Adrenal gland (tissue), 12 donors: ENCODE measurements around the gene RNF128. TPM values are rescaled to one million over a fixed set of nuclear protein-coding genes. Genes with fewer than 3 reads are reported as not detected.

Experiments
- DNase-seq, 7 donors: peaks; one replicate each; pipeline ENCODE4 v3.0.0-alpha.2; 2019 to 2020
- H3K27ac ChIP-seq, 5 donors: fragments of 200-600 bp; sonication (generic) in 4 of 5; 1 replicate in 3 of 5; 2 replicates in 2 of 5; pipeline versions ENCODE4 v1.5.1 to v1.8.0; 2016 to 2020; ENCODE audit warnings: mild to moderate bottlenecking in 1 of 5
- H3K27me3 ChIP-seq: fragments of 200-600 bp; 2 replicates; pipeline ENCODE4 v1.8.0; 2021
- H3K36me3 ChIP-seq, 2 donors: fragments of 200-600 bp; replicated peaks in 1 of 2; 1 replicate in 1 of 2; 2 replicates in 1 of 2; pipeline versions ENCODE4 v1.5.1 to v1.8.0; 2018 to 2022
- H3K4me1 ChIP-seq, 2 donors: fragments of 200-600 bp; replicated peaks in 1 of 2; 1 replicate in 1 of 2; 2 replicates in 1 of 2; pipeline versions ENCODE4 v1.5.1 to v1.8.0; 2018 to 2021
- H3K4me3 ChIP-seq, 4 donors: fragments of 200-600 bp; sonication (generic) in 3 of 4; one replicate each; pipeline ENCODE4 v1.5.1; 2016 to 2018
- H3K9me3 ChIP-seq, 3 donors: fragments of 200-600 bp; sonication (generic) in 1 of 3; replicated peaks in 1 of 3; 1 replicate in 2 of 3; 2 replicates in 1 of 3; pipeline versions ENCODE4 v1.5.1 to v1.8.0; 2016 to 2021
- CTCF ChIP-seq, 6 experiments: fragments of 450-650 bp in 4 of 6; fragments of 200-600 bp in 2 of 6; sonication (generic) in 1 of 6; IDR thresholded peaks; 1 replicate in 5 of 6; 2 replicates in 1 of 6; pipeline versions ENCODE4 v1.5.1 to v1.8.0; 2016 to 2021; ENCODE audit warnings: antibody characterized with exemption in 6 of 6, mild to moderate bottlenecking in 2 of 6, moderate library complexity in 1 of 6
- POLR2A ChIP-seq, 2 donors: fragments of 450-650 bp; IDR thresholded peaks; one replicate each; pipeline ENCODE4 v1.6.1; 2017; ENCODE audit warnings: antibody characterized with exemption in 2 of 2, mild to moderate bottlenecking in 2 of 2, moderate library complexity in 1 of 2
- WGBS, 4 donors: extraction: QIAGEN DNeasy Blood & Tissue Kit in 2 of 4; methylation state at CpG; one replicate each; pipeline versions ENCODE4 v1.1.5 to v1.1.7; 2013 to 2017; 5-methylcytosine and 5-hydroxymethylcytosine counted together
- intact Hi-C, 2 donors: fragments of 100-400 bp; cut with DNase I; formaldehyde crosslinking; loops; one replicate each; pipeline versions ENCODE4 v1.14.1 to v1.15.0; 2022 to 2023
- polyA plus RNA-seq, 3 donors: library from polyadenylated mRNA; stranded (reverse); fragments of 200-250 nt in 2 of 3; fragments of 350-450 nt in 1 of 3; fragmentation: Illumina TruSeq in 1 of 3; extraction: RNeasy Lipid Tissue Mini Kit (QIAGEN cat#74804) in 1 of 3; gene quantifications; one replicate each; pipeline ENCODE4 v1.2.3, GENCODE V29; 2013 to 2014
- total RNA-seq, 9 donors: library from RNA; depleted of rRNA in 4 of 9; stranded (reverse); fragments of >200 nt in 4 of 9; fragments of 120-200 nt in 1 of 9; fragmentation: NEBNext Ultra II Directional in 1 of 9; extraction: Animal tissue kit (Norgen Biotek cat#: 25700) in 1 of 9; gene quantifications; one replicate each; pipeline versions ENCODE4 v1.1.0 to v1.2.4, GENCODE V29; 2013 to 2023
- donor health status: healthy with polysubstance abuse.
- donor health status: Bipolar disorder and iron deficiency.
- donor health status: DM: yes; HTN: yes; CAD: no.
- donor health status: DM: no; HTN: no; CAD: no.
- donor health status: DM: no; HTN: no; CAD: no.
- donor health status: DM: yes; HTN: yes; CAD: no.

RNF128 gene
- total and polyA plus RNA-seq, 12 donors: 7.2 to 97.3 (median 54.9) TPM

GRCh38 chrX:106706466-106706865 is 20.0 kb upstream of the RNF128 start:
- Histone ChIP-seq H3K27ac (no peak overlapping the region), H3K4me3 (no peak overlapping the region), H3K27me3 (no peaks in the 10 kb centered on the region), H3K36me3 (no peaks in the 10 kb centered on the region), H3K4me1 (no peaks in the 10 kb centered on the region), H3K9me3 (no peaks in the 10 kb centered on the region)
- TF ChIP-seq CTCF (IDR thresholded peaks at IDR 0.05) (no peak), POLR2A (IDR thresholded peaks at IDR 0.05) (no peak)
- DNase-seq: no peak
- 88 to 98% (median 93%) methylated on average over 3 of the region's 3 CpGs for WGBS, 4 donors
- intact Hi-C loops: no loop called here

- Histone ChIP-seq H3K27ac (no peak overlapping the region), H3K27me3 (no peaks in the 10 kb centered on the region), H3K9me3 (no peaks in the 10 kb centered on the region), H3K4me3 (no peak overlapping the region), H3K4me1 (no peaks in the 10 kb centered on the region), H3K36me3 (no peaks in the 10 kb centered on the region)
- intact Hi-C loops: no loop called here
- DNase-seq: peak in 2 of 7 donors; percentile 16 to 23
- TF ChIP-seq CTCF (IDR thresholded peaks at IDR 0.05) (no peak), POLR2A (IDR thresholded peaks at IDR 0.05) (no peak)
- 25 to 57% (median 37%) methylated on average over 3 of the region's 3 CpGs for WGBS, 4 donors
Measured at GRCh38 chrX:106707771-106708454, 18.6 kb upstream of the RNF128 start.

- no peak for DNase-seq
- Histone ChIP-seq H3K27ac (no peak overlapping the region), H3K36me3 (no peaks in the 10 kb centered on the region), H3K27me3 (peaks cover 6% of the 10 kb centered on the region), H3K4me3 (no peak overlapping the region), H3K4me1 (no peaks in the 10 kb centered on the region), H3K9me3 (no peaks in the 10 kb centered on the region)
- intact Hi-C loops: no loop called here
- no peak for TF ChIP-seq CTCF (IDR thresholded peaks at IDR 0.05)
- no peak for TF ChIP-seq POLR2A (IDR thresholded peaks at IDR 0.05)
Measured at GRCh38 chrX:106710771-106711170, 15.7 kb upstream of the RNF128 start.

- intact Hi-C loops: no loop called here
- H3K4me1 ChIP-seq: no peaks in the 10 kb centered on the region
- WGBS, 4 donors: 70 to 89% (median 79%) methylated on average over 4 of the region's 4 CpGs
- TF ChIP-seq POLR2A (IDR thresholded peaks at IDR 0.05) (no peak), CTCF (IDR thresholded peaks at IDR 0.05) (no peak)
- H3K9me3 ChIP-seq: no peaks in the 10 kb centered on the region
- H3K27ac ChIP-seq: no peak overlapping the region
- no peaks in the 10 kb centered on the region for H3K36me3 ChIP-seq
- no peak overlapping the region for H3K4me3 ChIP-seq
- DNase-seq: no peak
- peaks cover 6% of the 10 kb centered on the region for H3K27me3 ChIP-seq
Measured at GRCh38 chrX:106711375-106711774, 15.1 kb upstream of the RNF128 start.
